ENCODE results near the gene ABCA4.

DNA sequence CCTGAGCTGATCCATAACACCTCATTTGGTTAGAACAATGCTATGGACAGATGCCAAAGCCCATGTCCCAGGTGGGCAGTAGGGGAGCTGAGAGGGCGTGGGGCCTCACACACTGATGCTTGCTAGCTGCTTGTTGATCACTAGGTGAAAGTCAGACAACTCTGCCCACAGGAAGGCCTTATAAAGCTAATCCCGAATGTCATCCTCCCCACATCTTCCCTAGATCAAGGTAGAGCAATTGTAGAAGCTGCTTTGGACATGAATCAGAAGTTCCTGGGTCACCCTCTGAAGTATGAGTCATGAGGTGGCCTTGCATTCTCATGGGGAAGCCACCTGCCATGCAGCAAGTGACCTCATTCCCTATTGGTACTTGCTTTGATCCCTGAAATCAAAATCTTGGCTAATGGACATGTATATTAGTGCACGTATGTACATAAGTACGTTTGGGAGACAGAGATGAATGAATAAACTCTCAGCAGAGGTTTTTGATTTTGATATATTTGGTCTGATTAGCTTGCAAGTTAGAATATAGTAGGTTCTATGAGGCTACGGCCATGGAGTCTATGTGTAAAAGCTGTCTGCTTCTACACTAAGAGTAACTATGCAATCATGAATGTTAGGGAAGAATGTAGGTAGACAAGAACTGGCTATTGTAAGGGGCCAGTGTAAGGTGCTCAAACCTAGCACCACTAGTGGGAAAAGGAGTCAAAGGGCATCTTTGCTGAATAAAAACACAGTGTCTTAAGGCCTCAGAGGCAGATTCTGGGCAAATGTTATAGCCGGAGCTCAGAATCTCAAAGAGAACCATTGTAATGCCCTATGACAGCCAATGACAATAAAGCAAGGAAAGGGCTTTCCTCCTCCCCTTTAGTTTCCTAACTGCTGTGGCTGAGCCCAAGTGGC, 52.6 kb downstream of the ABCA4 start:
- no peak for TF ChIP-seq POLR2A (IDR thresholded peaks at IDR 0.05)
- TF ChIP-seq, protein P1, sequence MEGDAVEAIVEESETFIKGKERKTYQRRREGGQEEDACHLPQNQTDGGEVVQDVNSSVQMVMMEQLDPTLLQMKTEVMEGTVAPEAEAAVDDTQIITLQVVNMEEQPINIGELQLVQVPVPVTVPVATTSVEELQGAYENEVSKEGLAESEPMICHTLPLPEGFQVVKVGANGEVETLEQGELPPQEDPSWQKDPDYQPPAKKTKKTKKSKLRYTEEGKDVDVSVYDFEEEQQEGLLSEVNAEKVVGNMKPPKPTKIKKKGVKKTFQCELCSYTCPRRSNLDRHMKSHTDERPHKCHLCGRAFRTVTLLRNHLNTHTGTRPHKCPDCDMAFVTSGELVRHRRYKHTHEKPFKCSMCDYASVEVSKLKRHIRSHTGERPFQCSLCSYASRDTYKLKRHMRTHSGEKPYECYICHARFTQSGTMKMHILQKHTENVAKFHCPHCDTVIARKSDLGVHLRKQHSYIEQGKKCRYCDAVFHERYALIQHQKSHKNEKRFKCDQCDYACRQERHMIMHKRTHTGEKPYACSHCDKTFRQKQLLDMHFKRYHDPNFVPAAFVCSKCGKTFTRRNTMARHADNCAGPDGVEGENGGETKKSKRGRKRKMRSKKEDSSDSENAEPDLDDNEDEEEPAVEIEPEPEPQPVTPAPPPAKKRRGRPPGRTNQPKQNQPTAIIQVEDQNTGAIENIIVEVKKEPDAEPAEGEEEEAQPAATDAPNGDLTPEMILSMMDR (IDR thresholded peaks at IDR 0.05), result no peak
